HG03469 (cell line): ENCODE measurements around the gene ATG2A.
A peak's percentile ranks its signal among the peaks of the same experiment; 100 is the strongest.

Source experiments
- ATAC-seq: cut with Tn5 transposase; IDR thresholded peaks from one replicate; pipeline ENCODE4 v1.9.1; 2021; ENCODE audit warnings: mild to moderate bottlenecking, moderate library complexity, moderate number of reproducible peaks; ENCODE audit not compliant: unreplicated experiment

The ATG2A gene

DNA sequence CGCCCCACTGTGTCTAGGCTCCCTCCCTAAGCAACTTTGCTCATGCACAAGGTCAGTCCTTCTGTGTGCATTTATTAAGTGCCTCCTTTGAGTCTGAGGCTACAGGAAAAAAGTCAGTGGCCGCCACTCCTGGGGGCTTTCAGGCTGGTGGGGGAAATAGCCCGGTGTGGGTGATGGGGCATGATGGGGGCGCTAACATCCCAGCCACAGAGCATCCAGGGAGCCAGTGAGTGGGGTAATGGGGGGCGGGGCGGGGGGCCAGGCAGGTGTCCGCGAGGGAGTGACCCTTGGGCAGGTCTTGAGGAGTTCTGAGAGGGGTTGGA is 28.6 kb downstream of the ATG2A start:
- ATAC-seq: no peak

DNA sequence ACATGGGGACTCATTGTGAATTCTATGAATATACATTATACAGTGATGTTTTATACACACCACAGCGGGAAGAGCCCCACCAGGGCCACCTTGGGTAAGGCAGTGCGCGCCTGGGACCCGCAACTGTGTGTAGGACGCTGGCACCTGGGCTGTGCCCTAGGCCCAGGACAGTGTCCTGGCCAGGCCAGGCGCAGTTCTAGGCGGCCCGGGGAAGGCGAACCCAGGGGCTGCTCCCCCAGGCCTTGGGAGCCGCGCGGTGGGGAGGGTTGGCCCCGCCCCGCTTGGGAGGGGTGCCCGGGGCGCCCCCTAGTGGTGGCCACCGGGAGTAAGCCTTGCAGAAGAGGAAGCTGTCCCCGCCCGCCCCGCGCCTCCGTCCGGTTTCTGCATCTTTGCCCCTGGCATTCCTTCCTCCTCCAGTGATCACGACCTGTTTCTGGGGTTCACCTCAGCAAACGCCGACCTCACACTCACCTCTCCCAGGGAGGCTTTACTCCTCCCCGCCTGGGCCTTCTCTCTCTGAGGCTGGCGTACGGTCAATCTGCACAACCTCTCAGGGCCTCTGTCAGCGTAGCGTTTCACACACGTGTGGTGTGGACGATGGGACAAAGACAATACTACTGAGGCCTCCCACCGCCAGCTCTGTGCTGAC is 29.1 kb downstream of the ATG2A start:
- ATAC-seq: no peak

DNA sequence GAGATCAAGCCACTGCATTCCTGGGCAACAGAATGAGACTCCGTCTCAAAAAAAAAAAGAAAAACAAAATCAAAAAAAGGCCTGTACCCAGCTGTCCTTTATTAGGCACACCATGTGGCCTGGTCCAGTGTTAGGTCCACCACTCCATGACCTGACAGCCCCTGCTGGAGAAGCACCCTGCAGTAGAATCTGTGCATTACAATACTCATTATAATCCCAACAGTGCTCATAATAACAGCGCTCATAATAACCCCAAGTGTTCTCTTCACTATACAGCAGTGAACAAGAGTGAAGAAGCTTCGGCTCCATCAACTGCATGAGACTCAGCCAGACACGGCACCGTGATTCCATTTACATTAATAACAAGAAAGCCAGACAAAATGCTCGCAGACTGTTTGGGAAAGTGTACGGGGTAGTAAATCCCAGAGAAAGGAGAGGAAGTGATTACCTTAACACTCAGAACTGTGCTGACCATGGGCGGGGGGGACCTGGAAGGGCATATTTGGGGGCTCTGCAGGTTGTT is 29.7 kb downstream of the ATG2A start:
- ATAC-seq: no peak

DNA sequence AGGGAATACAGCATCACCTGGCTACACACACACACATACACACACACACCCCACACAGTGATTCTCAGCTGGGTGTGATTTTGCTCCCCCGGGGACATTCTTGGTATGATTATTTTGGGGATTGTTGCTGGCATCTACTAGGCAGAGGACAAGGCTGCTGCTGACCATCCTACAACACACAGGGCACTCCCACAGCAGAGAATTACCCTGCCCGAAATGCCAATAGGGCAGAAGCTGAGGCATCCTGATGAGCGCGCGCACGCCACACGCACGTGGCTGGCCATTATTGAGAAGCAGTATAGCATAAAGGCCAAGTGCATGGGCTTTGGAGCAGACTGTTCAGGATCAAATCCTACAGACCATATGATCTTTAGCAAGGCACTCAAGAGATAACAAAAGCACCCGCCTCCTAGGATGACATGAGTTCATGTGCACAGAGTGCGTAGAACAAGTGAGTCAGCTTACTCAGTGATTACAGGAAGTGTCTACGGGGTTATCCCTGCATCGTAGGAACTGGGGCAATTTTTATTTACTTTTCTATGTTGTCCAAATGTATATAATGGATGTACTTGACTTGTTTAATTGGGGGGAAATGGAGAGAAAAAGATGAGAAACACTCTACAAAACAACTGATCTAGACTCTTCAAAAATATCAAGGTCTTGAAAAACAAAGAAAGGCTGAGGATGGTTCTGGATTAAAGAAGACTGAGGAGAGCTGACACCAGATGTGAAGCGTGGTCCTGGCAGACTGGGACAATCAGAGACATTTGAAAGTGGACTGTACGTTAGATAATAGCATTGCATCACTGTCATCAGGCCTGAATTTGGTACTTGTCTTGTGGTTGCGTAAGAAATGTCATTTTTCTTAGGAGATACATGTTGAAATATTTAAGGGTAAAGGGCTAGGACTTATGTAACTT is 31.4 kb downstream of the ATG2A start:
- ATAC-seq: no peak

DNA sequence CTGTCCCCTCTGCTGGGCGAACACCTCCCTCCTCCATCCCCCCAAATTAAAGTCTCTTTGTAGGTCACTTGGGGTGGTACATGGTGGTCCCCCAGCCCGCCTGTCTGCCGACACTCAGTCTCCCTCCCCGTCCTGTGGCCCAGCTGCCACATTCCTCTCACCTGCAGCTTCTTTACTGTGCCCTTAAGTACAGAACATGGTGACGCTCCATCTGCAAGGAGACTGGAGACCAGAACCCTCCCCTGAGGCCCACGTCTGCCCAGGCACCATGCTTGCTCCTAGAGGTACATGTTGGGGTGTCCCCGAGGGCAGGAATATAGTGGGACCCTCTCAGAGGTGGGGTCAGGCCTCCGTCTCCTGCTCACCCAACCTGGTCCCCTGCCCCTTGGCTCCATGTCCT is 33.0 kb downstream of the ATG2A start:
- no peak for ATAC-seq

DNA sequence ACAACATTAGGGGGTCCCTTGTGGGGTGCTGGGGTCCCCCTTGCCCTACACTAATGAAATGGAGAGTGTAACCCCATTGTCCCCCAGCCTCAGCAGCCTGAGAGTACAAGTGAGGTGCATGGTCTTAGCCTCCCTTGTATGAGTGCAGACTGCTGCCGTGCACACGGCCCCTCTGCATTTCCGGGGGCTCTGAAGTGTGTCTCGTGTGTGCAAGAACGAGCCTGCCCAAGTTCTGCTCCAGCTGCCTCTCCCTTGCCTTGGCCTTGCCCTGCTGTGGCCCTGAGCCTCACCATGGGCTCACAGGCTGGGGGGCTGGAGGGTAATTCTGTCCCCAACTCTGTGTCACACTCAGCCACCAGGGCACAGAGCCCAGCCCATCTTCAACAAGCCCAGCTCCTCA is 33.4 kb downstream of the ATG2A start:
- ATAC-seq: no peak

DNA sequence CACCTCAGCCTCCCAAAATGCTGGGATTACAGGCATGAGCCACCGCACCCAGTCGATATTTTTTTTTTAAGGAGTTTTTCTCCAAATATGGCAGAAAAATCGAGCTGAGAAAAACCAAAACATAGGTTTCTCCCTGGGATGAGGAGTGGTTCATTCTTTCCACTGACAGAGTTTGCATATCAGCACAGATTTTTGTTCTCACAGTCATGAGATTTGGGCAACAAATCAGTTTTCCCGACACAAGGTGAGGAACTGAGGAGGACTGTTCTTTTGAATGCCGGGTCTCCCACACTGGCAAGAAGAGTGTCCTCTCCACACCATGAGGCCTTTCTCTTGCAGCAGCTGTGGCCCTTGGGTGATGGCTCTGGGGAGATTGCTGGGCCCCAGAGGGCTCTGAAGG is 34.8 kb downstream of the ATG2A start:
- ATAC-seq: no peak

DNA sequence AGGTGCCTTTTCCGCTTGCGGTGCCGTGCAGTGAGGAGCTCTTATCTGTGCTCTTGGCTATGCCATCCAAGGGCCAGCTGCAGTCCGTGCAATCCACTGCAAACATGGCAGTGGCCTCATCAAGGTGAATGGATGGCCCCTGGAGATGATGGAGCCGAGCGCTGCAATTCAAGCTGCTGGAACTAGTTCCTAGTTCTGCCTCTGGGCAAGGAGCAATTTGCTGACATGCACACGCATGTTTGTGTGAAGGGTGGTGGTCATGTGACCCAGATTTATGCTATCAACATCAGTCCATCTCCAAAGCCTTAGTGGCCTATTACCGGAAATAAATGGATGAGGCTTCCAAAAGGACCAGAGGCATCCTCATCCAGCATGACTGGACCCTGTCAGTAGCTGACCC is 35.5 kb downstream of the ATG2A start:
- no peak for ATAC-seq

DNA sequence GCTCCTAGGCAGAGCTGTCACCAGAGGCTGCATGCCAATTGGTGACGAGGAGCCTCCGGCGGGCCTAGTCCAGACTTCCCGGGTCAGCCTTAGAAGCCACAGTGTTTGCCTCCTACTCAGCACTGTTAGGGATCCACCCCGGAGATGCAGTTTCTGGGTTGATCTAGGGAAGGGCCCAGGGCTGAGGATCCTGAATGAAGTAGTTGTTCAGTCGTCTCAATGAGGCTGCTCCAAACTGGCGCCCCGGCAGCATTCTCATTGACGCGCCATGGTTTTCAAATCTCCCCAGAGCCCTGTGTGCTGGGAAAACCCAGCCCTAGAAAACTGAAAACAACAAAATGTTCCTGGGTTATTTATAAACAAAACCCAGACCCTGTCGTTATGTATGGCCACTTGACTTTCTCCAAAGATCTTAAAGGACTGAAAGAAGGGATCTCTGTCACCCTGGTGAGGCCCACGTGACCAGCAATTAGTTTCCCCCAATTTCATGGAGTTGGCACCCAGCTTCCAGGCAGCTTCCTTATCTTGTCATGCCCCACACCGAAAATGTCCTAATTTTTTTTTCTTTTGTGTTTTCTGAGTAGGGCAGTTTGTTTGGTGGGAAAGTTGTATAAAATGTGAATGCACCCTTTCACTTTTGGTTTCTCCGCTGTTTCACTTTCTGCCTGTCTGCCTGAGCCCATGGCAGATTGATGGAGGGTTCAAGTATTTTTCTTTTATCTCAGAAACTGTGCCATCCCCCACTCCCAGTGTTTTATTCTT is 36.6 kb downstream of the ATG2A start:
- no peak for ATAC-seq

DNA sequence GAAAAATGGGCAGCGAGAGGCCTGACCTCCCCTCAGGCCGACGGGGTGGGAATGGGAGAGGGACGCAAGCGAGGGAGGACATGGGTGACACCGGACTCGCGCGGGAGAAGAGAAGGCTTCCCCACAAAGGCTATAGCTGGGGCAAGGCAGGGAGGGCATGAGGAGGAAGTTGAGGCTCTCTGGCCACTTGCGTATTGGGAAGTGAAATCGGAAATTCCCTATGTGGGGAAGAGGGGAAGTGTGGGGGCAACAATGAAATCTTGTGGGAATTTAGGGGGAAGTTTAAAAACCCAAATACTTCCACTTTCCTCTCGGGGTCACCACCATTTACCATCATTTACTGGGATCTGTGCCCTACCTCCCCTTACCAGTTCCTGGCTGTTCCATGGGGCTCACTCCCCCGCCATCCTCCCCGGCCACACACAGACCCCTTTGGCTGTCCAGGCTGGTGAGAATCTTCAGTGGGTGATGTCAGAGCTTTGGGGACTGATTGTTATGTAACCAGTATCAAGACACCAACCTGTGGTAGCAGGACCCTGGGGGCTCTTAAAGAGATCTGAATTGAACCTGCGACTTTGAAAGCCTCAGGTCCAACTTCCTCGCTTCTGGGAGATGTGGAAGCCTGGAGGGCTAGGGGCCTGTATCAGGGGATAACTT is 37.6 kb downstream of the ATG2A start:
- ATAC-seq: no peak

DNA sequence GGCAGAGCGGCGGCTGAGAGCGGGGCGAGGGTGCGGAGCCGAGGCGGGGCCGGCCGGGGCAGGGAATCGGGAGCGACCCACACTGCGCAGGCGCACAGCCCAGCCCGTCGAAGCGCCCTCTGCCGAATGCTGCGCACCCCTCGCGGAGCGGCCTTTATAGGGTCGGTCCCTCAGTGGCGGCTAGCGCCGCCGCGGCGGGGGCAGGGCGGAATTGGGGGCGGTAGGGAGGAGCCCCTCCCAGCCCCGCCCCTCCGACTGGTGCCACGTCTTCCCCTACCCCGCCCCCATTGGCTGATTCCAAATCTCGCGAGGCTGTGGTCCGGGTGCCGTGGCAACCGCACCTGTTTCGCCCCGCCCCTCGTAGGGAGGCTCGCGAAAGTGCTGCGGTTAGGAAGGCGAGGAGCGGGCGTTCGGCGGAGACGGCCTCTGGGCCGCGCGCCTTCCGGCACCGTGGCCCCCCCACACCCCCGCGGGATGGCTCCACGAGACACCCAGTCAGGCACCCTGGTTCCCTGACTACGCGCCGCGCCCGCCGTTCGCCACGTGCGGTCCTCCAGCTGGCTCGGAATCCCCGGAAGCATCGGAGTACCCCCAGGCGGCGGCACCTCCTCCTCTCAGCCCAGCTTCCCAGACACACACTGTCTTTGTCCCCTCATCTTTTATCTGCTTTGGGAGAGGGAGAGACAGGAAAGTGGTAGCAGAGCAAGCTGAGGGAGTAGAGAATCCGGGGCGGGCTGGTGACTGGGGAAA is 38.3 kb downstream of the ATG2A start, which contains the start of gene EHD1:
Gene EHD1 (minus strand): TSS at position 128 of the 750 bp plus-strand sequence. CDS start 157 bp downstream, outside the sequence.
- ATAC-seq: peak; percentile 55

DNA sequence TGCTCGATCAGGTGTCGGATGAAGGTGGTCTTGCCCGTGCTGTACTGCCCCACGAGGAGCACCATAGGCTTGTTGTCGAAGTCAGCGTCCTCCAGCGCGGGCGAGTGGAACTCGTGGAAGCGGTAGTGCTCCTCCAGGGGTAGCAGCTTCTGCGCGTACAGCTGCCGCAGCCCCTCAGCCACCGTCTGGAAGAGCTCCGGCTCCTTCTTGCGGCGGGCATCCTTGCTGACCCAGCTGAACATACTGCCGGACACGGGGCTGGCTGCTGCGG is 38.9 kb downstream of the ATG2A start:
- no peak for ATAC-seq

DNA sequence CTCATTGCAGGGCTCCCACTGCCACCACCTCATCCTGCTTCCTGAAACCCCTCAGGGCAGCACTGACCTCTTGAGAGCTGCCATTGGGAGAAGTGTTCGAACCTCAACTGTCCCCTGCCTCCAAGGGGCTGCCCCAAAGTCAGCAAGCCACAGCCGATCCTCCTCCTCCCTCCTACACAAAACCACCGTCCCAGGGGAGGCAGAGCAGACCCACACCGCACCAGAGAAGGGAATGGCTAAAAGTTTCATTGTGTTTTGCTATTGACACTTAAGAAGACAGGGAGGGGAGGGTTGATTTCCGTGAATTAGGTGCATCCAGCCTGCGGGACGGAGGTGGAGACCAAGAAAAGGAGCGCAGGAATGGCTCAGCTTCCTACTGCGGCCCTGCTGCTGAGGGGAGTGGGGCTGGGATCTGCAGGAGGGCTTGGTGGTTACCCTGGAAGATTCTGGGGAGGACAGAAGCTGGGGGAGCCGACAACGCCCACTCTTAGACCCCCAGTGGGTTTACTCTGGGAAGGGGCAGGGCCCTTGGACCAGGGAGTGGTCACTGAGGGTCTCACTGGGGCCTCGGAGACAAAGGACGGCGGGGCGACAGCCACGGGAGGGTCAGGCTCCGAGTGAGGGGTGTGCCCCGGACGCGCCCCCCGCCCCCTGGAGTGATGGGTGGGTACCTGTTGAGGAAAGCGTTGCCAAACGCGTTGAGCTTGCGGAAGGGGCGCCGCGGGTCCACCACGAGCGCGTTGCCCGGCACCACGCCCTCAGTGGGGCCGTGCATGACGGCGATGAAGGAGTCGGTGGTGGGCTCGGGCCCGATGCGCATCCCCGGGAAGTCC is 39.4 kb downstream of the ATG2A start:
- no peak for ATAC-seq

DNA sequence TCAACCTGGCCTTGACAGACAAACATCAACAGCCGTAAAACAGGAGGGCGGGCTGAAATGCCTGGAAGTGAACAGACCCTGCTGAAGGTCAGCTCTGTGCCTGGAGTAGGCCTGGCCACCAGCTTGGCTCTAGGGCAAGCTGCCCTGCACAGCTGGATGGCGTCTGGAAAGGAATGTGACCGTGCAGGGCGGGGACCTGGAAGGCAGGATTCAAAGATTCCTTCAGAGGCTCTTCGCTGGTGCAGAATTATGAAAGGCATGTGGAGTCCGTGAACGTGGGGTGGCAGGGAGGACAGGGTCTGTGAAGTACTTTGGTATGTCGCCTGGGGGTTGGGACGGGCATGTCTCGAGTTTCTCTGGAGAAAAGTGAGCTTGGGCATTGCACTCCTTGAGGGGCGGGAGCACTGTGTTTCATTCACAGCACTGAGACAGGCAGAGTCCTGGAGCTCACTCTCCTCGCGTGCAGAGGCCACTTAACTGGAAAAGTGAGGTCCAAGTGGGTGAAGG is 40.1 kb downstream of the ATG2A start:
- ATAC-seq: no peak

DNA sequence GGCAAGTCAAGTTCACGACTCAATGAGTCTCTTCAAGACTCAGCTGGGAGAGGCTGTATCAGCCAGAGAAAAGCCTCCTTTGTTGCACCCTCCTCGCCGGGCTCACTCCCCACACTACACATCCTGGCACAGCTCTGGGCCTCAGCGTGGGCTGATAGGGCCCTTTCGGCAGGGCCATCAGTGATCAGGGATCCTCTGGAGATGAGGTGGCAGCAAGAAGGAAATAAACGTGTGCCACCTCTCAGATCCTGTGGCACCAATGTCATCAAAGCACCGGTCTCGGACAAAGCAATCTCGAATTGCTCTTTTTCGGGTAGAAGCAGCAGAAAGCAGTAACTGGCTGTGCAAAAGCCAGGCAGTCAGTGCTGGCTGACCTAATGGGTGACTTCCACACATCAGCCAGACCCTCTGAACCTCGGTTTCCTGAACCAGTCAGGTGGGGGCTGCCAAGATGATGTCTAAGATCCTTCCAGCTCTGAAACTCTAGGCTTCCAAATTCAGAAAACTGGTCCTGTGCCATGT is 40.7 kb downstream of the ATG2A start:
- ATAC-seq: no peak

DNA sequence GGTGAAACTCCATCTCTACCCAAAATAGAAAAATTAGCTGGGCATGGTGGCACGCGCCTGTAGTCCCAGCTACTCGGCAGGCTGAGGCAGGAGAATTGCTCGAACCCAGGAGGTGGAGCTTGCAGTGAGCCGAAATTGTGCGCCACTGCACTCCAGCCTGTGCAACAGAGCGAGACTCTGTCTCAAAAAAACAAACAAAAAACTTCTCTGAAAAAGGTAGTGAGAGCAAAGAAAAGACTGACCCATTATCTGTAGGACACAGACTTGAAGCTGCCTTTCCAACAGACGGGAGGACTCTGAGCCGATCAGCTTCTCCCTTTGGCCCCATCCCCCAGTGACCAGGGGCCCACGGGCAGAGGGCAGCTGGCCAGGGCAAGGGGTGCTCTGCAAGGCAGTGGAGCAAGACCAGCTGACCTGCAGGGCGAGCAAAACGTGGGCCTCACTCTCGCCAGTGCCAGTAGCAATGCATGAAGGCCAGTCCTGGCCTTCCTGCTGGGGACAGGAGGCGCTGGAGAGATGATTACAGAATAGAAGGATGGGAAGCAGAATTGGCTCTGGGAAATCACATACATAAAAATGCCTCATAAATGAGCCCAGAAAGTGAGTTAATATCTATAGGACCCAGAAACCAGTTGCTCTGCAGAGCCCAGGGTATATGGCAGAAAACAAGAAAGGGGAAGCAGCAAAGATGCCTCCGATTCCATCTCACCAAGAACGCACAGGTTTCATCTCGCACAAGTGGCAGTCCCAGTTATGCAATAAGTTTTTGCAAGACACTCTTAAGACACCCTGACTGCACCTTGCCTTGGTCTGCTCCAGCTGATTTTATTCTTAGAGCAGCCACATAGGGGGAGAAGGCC is 41.4 kb downstream of the ATG2A start:
- ATAC-seq: no peak

DNA sequence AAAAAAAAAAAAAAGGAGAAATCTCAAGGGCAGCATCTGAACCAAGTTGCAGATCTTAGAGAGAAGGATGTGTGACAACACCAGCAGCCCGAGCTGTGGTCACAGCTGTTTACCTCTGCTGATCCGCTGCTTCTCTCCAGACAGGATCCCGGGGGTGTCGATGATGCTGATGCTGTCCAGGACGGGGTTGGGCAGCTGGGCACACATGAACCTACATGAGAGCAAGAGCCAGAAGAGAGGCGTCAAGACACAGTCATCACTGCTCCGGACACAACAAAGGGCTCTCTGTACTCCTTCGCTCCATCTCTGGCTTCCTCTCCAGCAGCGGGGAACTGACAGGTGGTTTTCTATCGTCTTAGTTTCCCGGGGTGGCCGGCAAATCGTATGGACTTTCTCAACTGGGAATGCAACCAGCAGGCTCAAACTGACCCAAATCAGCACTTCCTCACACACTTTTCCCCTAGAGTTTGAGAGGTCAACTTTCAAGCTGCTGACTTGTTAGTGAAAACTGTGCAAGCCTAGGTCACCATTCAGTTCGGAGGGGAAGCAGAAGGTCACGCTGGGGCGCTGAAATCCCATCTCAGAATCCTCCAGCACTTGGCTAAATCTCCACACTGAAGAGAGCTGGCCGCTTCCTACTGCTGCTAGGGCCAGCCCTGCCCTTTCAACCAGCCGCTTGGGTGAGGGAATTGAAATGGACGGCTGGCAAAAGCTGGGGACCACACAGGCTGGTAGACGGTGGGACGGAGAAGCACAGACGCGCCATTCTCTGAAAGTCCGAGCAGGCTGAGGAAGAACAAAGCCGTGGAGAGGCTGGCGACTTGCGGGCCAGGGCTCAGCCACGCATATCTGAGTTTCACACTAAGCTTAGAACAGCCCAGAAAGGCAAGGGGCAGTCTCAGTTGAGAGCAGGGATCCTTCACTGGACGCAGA is 42.4 kb downstream of the ATG2A start:
- ATAC-seq: no peak
